Endothelial cell of umbilical vein (primary cell): ENCODE measurements around the gene TMEM106C. TPM values are rescaled to one million over a fixed set of nuclear protein-coding genes. Genes with fewer than 3 reads are reported as not detected.

Source experiments
- BruUV-seq: library from RNA; stranded (reverse); fragments of 400-500 nt; replicated peaks from 2 replicates; lab custom pipeline; 2021; lab: Mats Ljungman, UMichigan
- CTCF ChIA-PET: fragments of 300-600, 350-600 bp; sonication (Branson Sonifier 250); formaldehyde crosslinking; loops from one replicate; lab custom pipeline; 2021; ENCODE audit warnings: antibody characterized with exemption, inconsistent platforms; lab: Charles Lee
- POLR2A ChIA-PET: fragments of 300-600, 350-600 bp; sonication (Branson Sonifier 250); formaldehyde crosslinking; loops from one replicate; lab custom pipeline; 2021; ENCODE audit warnings: antibody characterized with exemption, inconsistent platforms; lab: Charles Lee
- DNase-seq: peaks from one replicate; pipeline ENCODE4 v3.0.0-alpha.2; 2011; ENCODE audit warnings: low read depth, low spot score
- FAIRE-seq: peaks from 2 replicates; lab custom pipeline; 2011; peaks lifted over from hg19 to GRCh38; lab: Jason Lieb, UNC
- H2AFZ ChIP-seq: 2 replicates; pipeline ENCODE4 v1.6.0; 2012; ENCODE audit warnings: low read depth, low read length, control low read depth, inconsistent platforms
- H3K27ac ChIP-seq: 2 replicates; pipeline ENCODE4 v1.5.1; 2011; ENCODE audit warnings: low read depth, mild to moderate bottlenecking, control low read depth, low read length, moderate library complexity; ENCODE audit not compliant: insufficient read depth
- H3K27me3 ChIP-seq, 2 experiments: 2 replicates each; pipeline versions ENCODE4 v1.6.0 to v1.6.1; 2011; ENCODE audit warnings: low read length in 2 of 2, mixed read lengths in 1 of 2; ENCODE audit not compliant: control insufficient read depth in 2 of 2, insufficient read depth in 2 of 2
- H3K36me3 ChIP-seq, 2 experiments: 2 replicates in 1 of 2; 3 replicates in 1 of 2; pipeline ENCODE4 v1.5.1; 2011; ENCODE audit warnings: low read length in 2 of 2, mild to moderate bottlenecking in 1 of 2, moderate library complexity in 1 of 2; ENCODE audit not compliant: control insufficient read depth in 2 of 2, insufficient read depth in 2 of 2; ENCODE audit errors: extremely low read depth in 1 of 2
- H3K4me1 ChIP-seq: 3 replicates; pipeline ENCODE4 v1.5.1; 2011; ENCODE audit warnings: mild to moderate bottlenecking, low read length; ENCODE audit not compliant: control insufficient read depth, insufficient read depth; ENCODE audit errors: extremely low read depth
- H3K4me2 ChIP-seq: 2 replicates; pipeline ENCODE4 v1.6.1; 2011; ENCODE audit warnings: low read length, control low read depth, mixed read lengths; ENCODE audit not compliant: insufficient read depth
- H3K4me3 ChIP-seq, 3 experiments: fragments of 200-600 bp in 1 of 3; sonication (generic), shearing (Covaris generic) in 1 of 3; replicated peaks in 1 of 3; 2 replicates each; pipeline ENCODE4 v1.5.1; 2011 to 2016; ENCODE audit warnings: control low read depth in 3 of 3, low read length in 3 of 3, mild to moderate bottlenecking in 2 of 3, inconsistent platforms in 1 of 3, low read depth in 1 of 3, moderate library complexity in 1 of 3; ENCODE audit not compliant: insufficient read depth in 1 of 3
- H3K79me2 ChIP-seq: 2 replicates; pipeline ENCODE4 v1.6.0; 2012; ENCODE audit warnings: low read length, inconsistent platforms; ENCODE audit not compliant: control insufficient read depth, insufficient read depth
- H3K9ac ChIP-seq: replicated peaks from 2 replicates; pipeline ENCODE3; 2011; ENCODE audit warnings: low read length, control low read depth; ENCODE audit not compliant: insufficient read depth; ENCODE audit errors: extremely low read depth
- H3K9me1 ChIP-seq: replicated peaks from 3 replicates; pipeline ENCODE4 v1.6.0; 2011; ENCODE audit warnings: mild to moderate bottlenecking, low read length; ENCODE audit not compliant: control insufficient read depth, insufficient read depth; ENCODE audit errors: extremely low read depth
- H3K9me3 ChIP-seq: replicated peaks from 2 replicates; pipeline ENCODE4 v1.5.1; 2012; ENCODE audit warnings: low read length, inconsistent platforms; ENCODE audit not compliant: control insufficient read depth, insufficient read depth
- H4K20me1 ChIP-seq: replicated peaks from 2 replicates; pipeline ENCODE3; 2011; ENCODE audit warnings: mild to moderate bottlenecking, low read length; ENCODE audit not compliant: control insufficient read depth, insufficient read depth; ENCODE audit errors: extremely low read depth
- CTCF ChIP-seq, 2 donors: IDR thresholded peaks; 1 replicate in 1 of 2; 2 replicates in 1 of 2; pipeline ENCODE4 v1.5.1; 2011; ENCODE audit warnings: low read length in 2 of 2, mild to moderate bottlenecking in 2 of 2, moderate library complexity in 2 of 2, control low read depth in 1 of 2, inconsistent platforms in 1 of 2, low read depth in 1 of 2; ENCODE audit not compliant: insufficient read depth in 1 of 2; ENCODE audit errors: extremely low read depth in 1 of 2
- EZH2 ChIP-seq: IDR thresholded peaks from 2 replicates; pipeline ENCODE4 v1.6.1; 2012; ENCODE audit warnings: borderline replicate concordance, low read depth, mild to moderate bottlenecking, moderate library complexity, low read length, inconsistent platforms; ENCODE audit not compliant: severe bottlenecking
- FOS ChIP-seq: IDR thresholded peaks from 2 replicates; pipeline ENCODE4 v1.6.1; 2011; ENCODE audit warnings: mild to moderate bottlenecking, low read length, moderate library complexity, borderline replicate concordance; ENCODE audit not compliant: insufficient read depth
- GATA2 ChIP-seq: IDR thresholded peaks from 2 replicates; pipeline ENCODE4 v1.7.0; 2011; ENCODE audit warnings: low read depth, mild to moderate bottlenecking, moderate library complexity, mixed read lengths, low read length; ENCODE audit not compliant: insufficient read length, insufficient read depth
- JUN ChIP-seq: IDR thresholded peaks from 2 replicates; pipeline ENCODE4 v1.6.1; 2011; ENCODE audit warnings: borderline replicate concordance, low read depth; ENCODE audit not compliant: insufficient read length, insufficient read depth
- MAX ChIP-seq: IDR thresholded peaks from 2 replicates; pipeline ENCODE4 v1.6.1; 2011; ENCODE audit not compliant: insufficient read depth, insufficient read length
- MYC ChIP-seq: IDR thresholded peaks from one replicate; pipeline ENCODE4 v1.6.1; 2011; ENCODE audit warnings: mild to moderate bottlenecking, low read depth, low read length
- POLR2A ChIP-seq: IDR thresholded peaks from 2 replicates; pipeline ENCODE4 v1.6.1; 2012; ENCODE audit warnings: low read depth, mild to moderate bottlenecking, control low read depth, low read length
- POLR2AphosphoS5 ChIP-seq: IDR thresholded peaks from 2 replicates; pipeline ENCODE4 v1.6.1; 2012; ENCODE audit warnings: low read depth, mild to moderate bottlenecking, control low read depth, low read length, moderate library complexity; ENCODE audit not compliant: insufficient read depth
- dilution Hi-C: fragments of 300-500 bp; cut with MboI; formaldehyde crosslinking; loops from one replicate; pipeline ENCODE4 v1.15.0; 2019; ENCODE audit warnings: low sequenced_read_pairs; ENCODE audit not compliant: extremely low pct_ligation_motif_present
- intact Hi-C: fragments of 100-400 bp; cut with micrococcal nuclease; formaldehyde crosslinking; loops from one replicate; pipeline ENCODE4 v1.10.0; 2022
- polyA plus RNA-seq, 4 experiments: library from polyadenylated mRNA; depleted of rRNA in 3 of 4; stranded (reverse) in 3 of 4; unstranded in 1 of 4; fragments of >200 nt; gene quantifications; 2 replicates each; pipeline versions ENCODE4 v1.2.1 to v1.2.3, GENCODE V29; 2011 to 2012; ENCODE audit warnings: missing spikeins in 1 of 4
- total RNA-seq: library from RNA; stranded (reverse); gene quantifications from 2 replicates; pipeline ENCODE4 v1.2.3, GENCODE V29; 2021

TMEM106C gene
- total and polyA plus RNA-seq, 2 donors (not counting 3 experiments of a cell fraction or from before 2014, with no cell fraction given), result 84.4 to 148 TPM

GRCh38 chr12:47975816-47976215 lies 12.4 kb downstream of the TMEM106C start:
- ChIA-PET CTCF (interaction anchor here (1.4 to 1.7 kb wide), 2 partner anchors 13 to 26 kb away, joined by 6 read pairs; partner anchors contain the start of gene TMEM106C), POLR2A (no interaction called here)
- H3K4me2 ChIP-seq, result no peak overlapping the region
- no peak overlapping the region for H3K9ac ChIP-seq
- peaks cover 0 to 2% of the 10 kb centered on the region in 2 experiments for H3K27me3 ChIP-seq
- no peaks in the 10 kb centered on the region for H3K9me1 ChIP-seq
- no peak overlapping the region for H3K27ac ChIP-seq
- dilution Hi-C loops (no loop called here), intact Hi-C loops (no loop called here)
- DNase-seq (no peak), FAIRE-seq (no peak)
- H3K4me1 ChIP-seq, result no peaks in the 10 kb centered on the region
- H2AFZ ChIP-seq, result no peak overlapping the region
- no peaks in the 10 kb centered on the region for H4K20me1 ChIP-seq
- no peaks in the 10 kb centered on the region for H3K9me3 ChIP-seq
- TF ChIP-seq JUN, result no peak
- TF ChIP-seq POLR2AphosphoS5, result no peak
- no peak for TF ChIP-seq FOS
- no peak for TF ChIP-seq EZH2
- TF ChIP-seq POLR2A, result no peak
- TF ChIP-seq MAX, result no peak
- TF ChIP-seq CTCF (IDR thresholded peaks at IDR 0.05; ENCODE audit: extremely low read depth in 1 of 2, insufficient read depth in 1 of 2, low read depth in 1 of 2, low read length in 2 of 2), result no peak
- TF ChIP-seq MYC, result no peak
- TF ChIP-seq GATA2, result no peak
- no TSS peak for BruUV-seq
- no peaks in the 10 kb centered on the region for H3K36me3 ChIP-seq
- no peaks in the 10 kb centered on the region for H3K79me2 ChIP-seq
- no peak overlapping the region for H3K4me3 ChIP-seq
